HG02970 (cell line): ENCODE measurements around the gene TUBB1.

ENCODE experiments used
- ATAC-seq: cut with Tn5 transposase; IDR thresholded peaks from one replicate; pipeline ENCODE4 v1.9.1; 2021; ENCODE audit warnings: mild to moderate bottlenecking, moderate library complexity, moderate number of reproducible peaks; ENCODE audit not compliant: unreplicated experiment, low FRiP score

The TUBB1 gene

GRCh38 chr20:58988565-58988882, 30.7 kb upstream of the TUBB1 start:
- no peak for ATAC-seq

- no peak for ATAC-seq
These were observed 30.0 kb upstream of the TUBB1 start for GRCh38 chr20:58989196-58989595.

- no peak for ATAC-seq
These were observed 28.4 kb upstream of the TUBB1 start for GRCh38 chr20:58990651-58991445.

- no peak for ATAC-seq
These were observed 27.5 kb upstream of the TUBB1 start for GRCh38 chr20:58991715-58992114.

GRCh38 chr20:58992911-58993310, 26.3 kb upstream of the TUBB1 start:
- ATAC-seq, result no peak

GRCh38 chr20:58993332-58994248, 25.6 kb upstream of the TUBB1 start:
- ATAC-seq, result no peak

GRCh38 chr20:58994390-58995159, 24.7 kb upstream of the TUBB1 start:
- no peak for ATAC-seq

- ATAC-seq, result no peak
These were observed 23.6 kb upstream of the TUBB1 start for GRCh38 chr20:58995461-58996225.

GRCh38 chr20:58996226-58996611, 23.0 kb upstream of the TUBB1 start:
- ATAC-seq, result no peak

GRCh38 chr20:58997141-58997770, 22.0 kb upstream of the TUBB1 start:
- ATAC-seq, result no peak

- no peak for ATAC-seq
These were observed 20.6 kb upstream of the TUBB1 start for GRCh38 chr20:58998656-58999055.

- no peak for ATAC-seq
These were observed 18.9 kb upstream of the TUBB1 start for GRCh38 chr20:59000326-59000725.

- no peak for ATAC-seq
These were observed 18.2 kb upstream of the TUBB1 start for GRCh38 chr20:59001068-59001448.

- ATAC-seq, result no peak
These were observed 17.6 kb upstream of the TUBB1 start for GRCh38 chr20:59001449-59002171.

- no peak for ATAC-seq
These were observed 16.8 kb upstream of the TUBB1 start for GRCh38 chr20:59002388-59002787.

- ATAC-seq, result no peak
These were observed 16.3 kb upstream of the TUBB1 start for GRCh38 chr20:59002874-59003399.

- no peak for ATAC-seq
These were observed 15.3 kb upstream of the TUBB1 start for GRCh38 chr20:59003836-59004492.

- no peak for ATAC-seq
These were observed 14.8 kb upstream of the TUBB1 start for GRCh38 chr20:59004493-59004762.
